Ascending aorta (tissue), 2 donors: ENCODE data around the gene SINHCAF. TPM values are rescaled to one million over a fixed set of nuclear protein-coding genes. Genes with fewer than 3 reads are reported as not detected.
A peak's percentile ranks its signal among the peaks of the same experiment; 100 is the strongest.

Source experiments
- DNase-seq, 2 donors: peaks; one replicate each; pipeline ENCODE4 v3.0.0-alpha.2; 2019; ENCODE audit warnings: low spot score in 2 of 2
- H3K27ac ChIP-seq, 2 donors: fragments of 200-600 bp; sonication (generic); one replicate each; pipeline ENCODE4 v1.5.1; 2016 to 2017; ENCODE audit warnings: mild to moderate bottlenecking in 1 of 2
- H3K27me3 ChIP-seq: fragments of 200-600 bp; sonication (generic); one replicate; pipeline ENCODE4 v1.5.1; 2017
- H3K36me3 ChIP-seq, 2 donors: fragments of 200-600 bp; sonication (generic); one replicate each; pipeline ENCODE4 v1.5.1; 2016
- H3K4me1 ChIP-seq, 2 donors: fragments of 200-600 bp; sonication (generic); one replicate each; pipeline ENCODE4 v1.5.1; 2016 to 2017; ENCODE audit warnings: mild to moderate bottlenecking in 1 of 2
- H3K4me3 ChIP-seq, 2 donors: fragments of 200-600 bp; sonication (generic); one replicate each; pipeline ENCODE4 v1.5.1; 2016 to 2017; ENCODE audit warnings: mild to moderate bottlenecking in 1 of 2
- H3K9me3 ChIP-seq, 2 donors: fragments of 200-600 bp; sonication (generic); one replicate each; pipeline ENCODE4 v1.5.1; 2016
- intact Hi-C: fragments of 100-400 bp; cut with DNase I; formaldehyde crosslinking; loops from one replicate; pipeline ENCODE4 v1.15.1; 2023
- total RNA-seq: library from RNA; depleted of rRNA; stranded (reverse); fragments of >200 nt; gene quantifications from one replicate; pipeline ENCODE4 v1.1.0, GENCODE V29; 2016
- TF ChIP-seq, protein P1 (sequence below), 3 experiments: fragments of 200-600 bp in 2 of 3; fragments of 450-650 bp in 1 of 3; sonication (generic) in 2 of 3; IDR thresholded peaks; one replicate each; pipeline ENCODE4 v1.5.1; 2016 to 2019; ENCODE audit warnings: antibody characterized with exemption in 3 of 3, mild to moderate bottlenecking in 1 of 3, moderate library complexity in 1 of 3

The SINHCAF gene
- total RNA-seq, 1 donor from 2014 or later: 10.9 TPM

DNA sequence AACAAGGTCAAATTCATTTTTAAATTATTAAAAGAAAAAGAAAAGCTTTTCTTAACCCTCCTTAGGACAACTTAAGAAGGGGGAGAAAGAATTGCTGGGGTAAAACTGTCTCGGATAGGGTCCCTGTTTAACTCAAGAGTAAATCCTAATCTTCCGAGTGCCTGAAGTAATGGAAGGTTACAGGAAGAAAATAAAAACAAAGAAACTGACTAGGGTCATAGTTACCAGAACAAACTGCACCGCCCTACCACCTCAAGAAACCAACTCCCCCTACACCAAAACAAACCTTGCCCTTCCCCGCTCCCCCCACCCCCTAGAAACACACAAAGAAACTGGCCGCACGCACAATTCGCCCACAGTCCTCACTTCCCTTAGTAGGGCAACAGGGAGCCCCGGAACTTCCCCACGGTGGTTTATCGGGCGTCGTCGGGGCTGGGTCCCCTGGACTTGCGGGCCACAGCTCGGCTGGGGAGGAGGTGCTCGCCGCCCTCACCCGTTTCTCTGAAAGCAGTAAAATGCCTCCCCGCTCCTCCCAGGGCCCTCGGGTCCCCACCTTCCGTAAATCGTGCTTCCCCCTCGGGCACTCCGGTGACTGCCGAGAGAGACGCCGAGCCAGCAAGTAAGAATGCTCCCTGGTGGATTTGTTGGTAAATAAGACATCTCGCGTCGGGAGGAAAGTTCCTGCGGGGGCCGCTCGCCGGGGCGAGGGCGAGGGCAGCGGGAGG is 2.4 kb downstream of the SINHCAF start:
- peak; percentile 11 to 67 for DNase-seq
- Histone ChIP-seq H3K27ac (peak overlapping the region; percentile 70 to 84), H3K36me3 (no peaks in the 10 kb centered on the region), H3K4me3 (peak overlapping the region; percentile 86 to 91), H3K27me3 (no peaks in the 10 kb centered on the region), H3K4me1 (no peaks in the 10 kb centered on the region), H3K9me3 (no peaks in the 10 kb centered on the region)
- TF ChIP-seq, protein P1, sequence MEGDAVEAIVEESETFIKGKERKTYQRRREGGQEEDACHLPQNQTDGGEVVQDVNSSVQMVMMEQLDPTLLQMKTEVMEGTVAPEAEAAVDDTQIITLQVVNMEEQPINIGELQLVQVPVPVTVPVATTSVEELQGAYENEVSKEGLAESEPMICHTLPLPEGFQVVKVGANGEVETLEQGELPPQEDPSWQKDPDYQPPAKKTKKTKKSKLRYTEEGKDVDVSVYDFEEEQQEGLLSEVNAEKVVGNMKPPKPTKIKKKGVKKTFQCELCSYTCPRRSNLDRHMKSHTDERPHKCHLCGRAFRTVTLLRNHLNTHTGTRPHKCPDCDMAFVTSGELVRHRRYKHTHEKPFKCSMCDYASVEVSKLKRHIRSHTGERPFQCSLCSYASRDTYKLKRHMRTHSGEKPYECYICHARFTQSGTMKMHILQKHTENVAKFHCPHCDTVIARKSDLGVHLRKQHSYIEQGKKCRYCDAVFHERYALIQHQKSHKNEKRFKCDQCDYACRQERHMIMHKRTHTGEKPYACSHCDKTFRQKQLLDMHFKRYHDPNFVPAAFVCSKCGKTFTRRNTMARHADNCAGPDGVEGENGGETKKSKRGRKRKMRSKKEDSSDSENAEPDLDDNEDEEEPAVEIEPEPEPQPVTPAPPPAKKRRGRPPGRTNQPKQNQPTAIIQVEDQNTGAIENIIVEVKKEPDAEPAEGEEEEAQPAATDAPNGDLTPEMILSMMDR (IDR thresholded peaks at IDR 0.05): no peak
- intact Hi-C loops: loop anchor here (2.0 to 10.0 kb wide), 2 partner anchors 267 to 569 kb away; partner anchors contain the start of genes CAPRIN2 and DENND5B

DNA sequence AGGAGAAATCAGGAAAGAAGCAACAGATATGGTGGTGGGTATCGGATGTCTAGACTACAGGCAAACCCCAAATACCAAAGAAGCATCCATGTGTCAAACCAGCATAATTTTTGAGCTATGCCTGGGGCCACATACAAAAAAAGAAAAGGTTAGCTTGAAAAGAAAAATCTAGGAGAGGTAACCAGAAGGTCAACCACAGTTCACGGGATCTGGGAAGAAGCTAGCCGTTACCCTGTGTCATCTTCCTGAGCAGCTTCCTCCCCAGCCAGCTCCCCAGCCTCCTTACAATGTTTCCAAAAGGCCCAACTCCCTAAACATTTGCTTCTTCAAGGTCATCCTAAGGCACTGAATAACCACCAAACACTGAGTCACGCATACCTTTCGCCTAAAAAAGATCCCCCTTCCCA is 3.1 kb downstream of the SINHCAF start:
- Histone ChIP-seq H3K9me3 (no peaks in the 10 kb centered on the region), H3K27me3 (no peaks in the 10 kb centered on the region), H3K4me1 (no peaks in the 10 kb centered on the region), H3K4me3 (peak overlapping the region in 1 of 2 donors; percentile 91), H3K36me3 (no peaks in the 10 kb centered on the region), H3K27ac (no peak overlapping the region)
- intact Hi-C loops: loop anchor here (10.0 kb wide), 1 partner anchor 568 kb away; the partner anchor contains the start of gene CAPRIN2
- TF ChIP-seq, protein P1 (IDR thresholded peaks at IDR 0.05): no peak
- DNase-seq: no peak

DNA sequence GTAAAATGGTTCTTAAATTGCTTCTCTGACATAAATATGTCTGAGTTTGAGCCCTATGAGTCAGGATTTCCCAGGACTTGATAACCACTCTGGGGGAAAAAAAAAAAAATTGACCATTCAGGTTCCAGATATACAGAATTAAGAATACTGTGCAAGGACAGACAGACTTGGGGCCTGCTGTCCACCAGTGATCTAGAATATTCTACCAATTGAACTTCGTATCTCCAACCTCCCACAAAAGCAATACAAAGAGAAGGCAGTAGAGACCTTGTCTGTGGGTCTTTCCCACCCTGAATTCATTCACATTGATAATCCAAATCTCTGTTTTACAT is 4.1 kb downstream of the SINHCAF start:
- no peaks in the 10 kb centered on the region for H3K36me3 ChIP-seq
- H3K4me3 ChIP-seq: no peak overlapping the region
- no peak overlapping the region for H3K27ac ChIP-seq
- no peaks in the 10 kb centered on the region for H3K27me3 ChIP-seq
- no peaks in the 10 kb centered on the region for H3K4me1 ChIP-seq
- intact Hi-C loops: loop anchor here (10.0 kb wide), 1 partner anchor 567 kb away; the partner anchor contains the start of gene CAPRIN2
- no peak for DNase-seq
- H3K9me3 ChIP-seq: no peaks in the 10 kb centered on the region
- TF ChIP-seq, protein P1 (IDR thresholded peaks at IDR 0.05): no peak

DNA sequence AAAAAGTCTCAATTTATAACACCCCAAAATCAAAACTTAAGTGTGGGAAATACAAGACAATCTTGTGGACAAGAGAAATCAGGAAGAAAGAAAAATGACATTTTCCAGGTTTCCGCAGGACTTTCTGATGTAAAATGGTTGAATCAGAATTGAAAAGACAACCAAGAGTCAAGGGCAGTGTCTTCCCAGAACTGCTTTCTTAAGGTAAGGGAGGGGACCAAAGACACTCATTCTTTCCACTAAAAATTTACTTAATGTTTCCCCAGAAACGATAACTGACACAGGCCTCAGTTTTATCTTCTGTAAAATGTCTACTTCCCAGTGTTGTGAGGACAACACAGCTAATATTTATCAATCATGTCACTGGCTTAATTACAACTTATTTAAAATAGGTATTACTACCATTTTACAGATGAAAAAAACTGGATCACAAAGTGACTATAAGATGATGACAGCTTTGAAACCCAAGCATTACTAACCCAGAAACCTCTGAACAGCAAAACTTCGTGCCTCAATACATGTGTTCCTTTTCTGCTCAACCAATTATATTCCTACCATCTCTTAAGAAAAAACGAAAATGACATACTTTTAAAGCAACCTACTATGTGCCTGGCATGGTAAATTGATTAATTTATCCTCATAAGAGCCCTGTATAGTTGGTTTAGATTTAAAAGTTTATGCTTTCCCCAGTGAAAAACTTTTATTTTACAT is 4.6 kb downstream of the SINHCAF start:
- no peaks in the 10 kb centered on the region for H3K9me3 ChIP-seq
- intact Hi-C loops: loop anchor here (10.0 kb wide), 1 partner anchor 567 kb away; the partner anchor contains the start of gene CAPRIN2
- H3K4me1 ChIP-seq: no peaks in the 10 kb centered on the region

DNA sequence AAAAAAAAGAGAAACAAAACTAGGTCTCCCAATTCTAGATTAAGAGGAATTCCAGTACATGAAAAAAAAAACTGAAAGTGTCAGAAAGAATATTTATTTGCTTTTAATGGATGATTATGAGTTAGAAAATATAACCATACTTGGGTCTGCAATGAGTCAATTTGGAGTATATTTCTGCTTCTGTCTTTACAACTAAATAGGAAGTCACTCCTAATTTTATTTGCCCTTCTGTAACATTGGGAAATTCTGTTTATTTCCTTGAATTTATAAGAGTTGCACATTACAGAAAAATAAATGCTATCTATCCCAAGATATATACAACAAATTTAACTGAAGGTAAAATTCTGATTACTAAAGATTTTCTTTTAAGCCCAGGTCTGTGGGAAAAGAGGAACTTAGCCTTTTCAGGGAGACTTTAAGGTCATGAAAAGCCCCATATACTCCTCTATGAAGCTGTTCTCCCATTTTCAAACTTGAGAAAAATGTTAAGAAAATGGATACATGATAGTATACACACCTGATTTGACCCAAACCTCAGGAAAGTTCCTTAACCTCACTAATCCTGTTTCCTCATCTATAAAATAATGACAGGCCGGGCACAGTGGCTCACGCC is 7.2 kb downstream of the SINHCAF start:
- no peak for DNase-seq
- H3K36me3 ChIP-seq: no peaks in the 10 kb centered on the region
- no peaks in the 10 kb centered on the region for H3K9me3 ChIP-seq
- no peak overlapping the region for H3K27ac ChIP-seq
- H3K27me3 ChIP-seq: no peaks in the 10 kb centered on the region
- no peaks in the 10 kb centered on the region for H3K4me1 ChIP-seq
- TF ChIP-seq, protein P1 (IDR thresholded peaks at IDR 0.05): no peak
- no peak overlapping the region for H3K4me3 ChIP-seq
- intact Hi-C loops: no loop called here

More for the DNA sequence above, 4.6 kb downstream of the SINHCAF start:
- no peak overlapping the region for H3K27ac ChIP-seq
- no peaks in the 10 kb centered on the region for H3K27me3 ChIP-seq
- DNase-seq: no peak
- H3K4me3 ChIP-seq: no peak overlapping the region
- TF ChIP-seq, protein P1 (IDR thresholded peaks at IDR 0.05): no peak
- no peaks in the 10 kb centered on the region for H3K36me3 ChIP-seq
